Heart left ventricle (tissue), 13 donors: Measurements from ENCODE around the gene BAZ1B.

Source experiments
- CTCF ChIP-seq, 12 donors: fragments of 200-600 bp; sonication (generic) in 4 of 12; IDR thresholded peaks; one replicate each; pipeline versions ENCODE4 v1.5.0 to v1.8.0; 2018 to 2022; ENCODE audit warnings: antibody characterized with exemption in 12 of 12, mild to moderate bottlenecking in 5 of 12
- POLR2A ChIP-seq, 2 donors: fragments of 450-650 bp; IDR thresholded peaks; one replicate each; pipeline ENCODE4 v1.6.1; 2017; ENCODE audit warnings: antibody characterized with exemption in 2 of 2, mild to moderate bottlenecking in 2 of 2, moderate library complexity in 2 of 2
- donor health status: ischemic (EF 13 %, LVEDD 7.1; RV severe dilation, severe dysfunction).
- donor health status: DM: no; HTN: yes; CAD: no.
- donor health status: DM: no; HTN: no; CAD: no.
- donor health status: ischemic (EF 25% LVEDD 6.9; RV normal size, moderate dysfunction).
- donor health status: ischemic (EF 25% LVEDD 5.7; RV mildly dilated, moderate dysfunction).
- donor health status: ischemic (EF 35%, LVEDD 5.7; RV mildly dilated, moderate dysfunction).
- donor health status: nonischemic (EF 11% LVEDD 7.7; RV severe dilation, severe dysfunction).
- donor health status: DM: yes; HTN: yes; CAD: no.
- donor health status: PGD.
- donor health status: ischemic (EF 29% LVEDD 5.4; RV normal size, mild dysfunction).
- donor health status: nonischemic (EF 23%, LVEDD 6.1; RV moderate dilation, normal function).

- TF ChIP-seq CTCF (IDR thresholded peaks at IDR 0.05) (no peak), POLR2A (IDR thresholded peaks at IDR 0.05) (no peak)
These were observed 92.2 kb downstream of the BAZ1B start for GRCh38 chr7:73429622-73430505.
